HG03103 (cell line): ENCODE data around the gene RNF225.
A peak's percentile ranks its signal among the peaks of the same experiment; 100 is the strongest.
"Not testable (repeated sequence)": the region's sequence is repeated elsewhere in the genome, so short reads cannot be mapped to it uniquely, and the experiment has no call there.

Source experiments
- ATAC-seq: cut with Tn5 transposase; IDR thresholded peaks from one replicate; pipeline ENCODE4 v1.9.1; 2021; ENCODE audit warnings: low read depth; ENCODE audit not compliant: unreplicated experiment

RNF225 gene

GRCh38 chr19:58386576-58387337 lies 8.7 kb upstream of the RNF225 start, which contains the start of gene RPS5:
Gene RPS5 (plus strand): TSS chr19:58387269. CDS start chr19:58388138, 869 bp downstream.
- ATAC-seq = peak; percentile 82

GRCh38 chr19:58387338-58388174 lies 7.9 kb upstream of the RNF225 start:
- ATAC-seq = no peak

DNA sequence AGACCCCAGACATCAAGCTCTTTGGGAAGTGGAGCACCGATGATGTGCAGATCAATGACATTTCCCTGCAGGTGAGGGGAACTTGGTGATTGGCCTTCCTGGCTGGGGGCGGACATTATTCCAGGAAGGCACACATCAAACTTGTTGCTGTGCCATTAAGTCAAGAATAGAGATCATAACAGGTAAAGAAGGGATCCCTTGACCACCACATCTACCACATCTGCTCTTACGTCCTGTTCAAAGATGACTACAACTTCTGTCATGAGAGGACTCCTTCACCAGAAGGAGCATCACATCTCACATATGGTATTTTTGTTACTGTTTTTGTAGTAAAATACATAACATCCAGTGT lies 7.3 kb upstream of the RNF225 start:
- ATAC-seq = no peak

DNA sequence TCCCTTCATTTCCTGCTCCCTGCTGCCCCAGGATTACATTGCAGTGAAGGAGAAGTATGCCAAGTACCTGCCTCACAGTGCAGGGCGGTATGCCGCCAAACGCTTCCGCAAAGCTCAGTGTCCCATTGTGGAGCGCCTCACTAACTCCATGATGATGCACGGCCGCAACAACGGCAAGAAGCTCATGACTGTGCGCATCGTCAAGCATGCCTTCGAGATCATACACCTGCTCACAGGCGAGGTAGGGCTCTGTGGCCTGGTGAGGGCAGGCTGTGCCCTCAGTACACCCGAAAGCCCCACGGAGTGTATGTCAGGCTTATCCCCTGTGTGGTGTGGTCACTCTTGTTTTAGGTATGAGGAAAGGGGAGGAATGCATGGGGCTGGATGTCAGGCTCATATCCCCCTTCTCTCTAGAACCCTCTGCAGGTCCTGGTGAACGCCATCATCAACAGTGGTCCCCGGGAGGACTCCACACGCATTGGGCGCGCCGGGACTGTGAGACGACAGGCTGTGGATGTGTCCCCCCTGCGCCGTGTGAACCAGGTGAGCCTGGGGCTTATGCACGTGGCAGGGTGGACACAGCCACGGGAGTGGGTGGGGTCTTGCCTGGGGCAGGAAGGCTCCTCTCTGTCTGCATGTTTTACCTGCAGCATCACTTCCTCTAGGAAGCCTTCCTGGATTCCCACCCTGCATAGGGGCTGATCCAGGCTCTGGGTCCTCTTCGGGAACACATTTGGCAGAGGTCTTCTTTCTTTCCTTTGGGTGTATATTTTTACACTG lies 2.3 kb upstream of the RNF225 start:
- no peak for ATAC-seq

- ATAC-seq = no peak
These were observed 1.8 kb upstream of the RNF225 start for GRCh38 chr19:58393725-58394033.

DNA sequence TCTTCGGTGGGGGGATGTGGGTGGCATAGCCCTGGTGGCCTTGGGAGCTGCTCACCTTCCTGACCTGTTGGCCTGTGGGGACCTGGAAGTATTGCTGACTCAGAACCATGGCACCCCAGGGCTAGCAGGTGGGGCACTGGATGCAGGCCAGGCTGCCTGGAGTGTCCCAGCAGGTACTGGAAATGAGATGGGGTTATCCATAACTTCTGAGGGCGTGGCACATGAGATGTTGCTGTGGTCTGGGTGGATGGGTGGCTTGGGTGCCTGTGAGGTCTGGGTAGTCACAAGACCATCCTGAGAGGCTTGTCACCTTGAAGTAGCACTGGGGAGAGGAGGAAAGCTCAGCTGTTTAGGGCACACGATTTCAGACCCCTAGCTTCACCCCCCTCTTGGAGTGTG lies 636 bp upstream of the RNF225 start:
- ATAC-seq = no peak

- ATAC-seq = no peak
These were observed 647 bp downstream of the RNF225 start for GRCh38 chr19:58395979-58396627.

- no peak for ATAC-seq
These were observed 1.5 kb downstream of the RNF225 start for GRCh38 chr19:58396691-58397532.

DNA sequence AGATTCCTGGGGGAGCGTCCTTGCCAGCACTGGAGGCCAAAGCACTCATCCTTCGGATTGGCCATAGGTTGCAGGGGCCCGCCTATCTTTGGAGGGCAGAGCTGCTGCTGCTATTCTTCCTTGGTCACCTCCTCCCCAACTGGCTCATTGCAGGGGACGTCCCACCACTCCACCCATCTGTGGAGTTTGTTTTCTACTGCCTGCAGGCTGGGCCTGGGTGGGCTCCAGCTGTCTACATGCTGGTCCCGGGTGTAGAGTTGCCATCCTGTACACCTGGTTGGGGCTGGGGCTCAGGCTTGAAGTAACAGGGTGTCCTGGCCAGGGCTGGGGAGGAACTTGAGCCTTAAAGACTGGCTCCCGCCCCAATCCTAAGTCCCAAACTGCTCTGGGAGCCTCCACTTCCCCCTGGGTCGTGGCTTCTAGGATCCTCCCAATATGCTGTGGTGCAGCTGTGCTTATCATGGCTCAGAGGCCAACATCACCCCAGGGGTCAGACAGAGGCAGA lies 2.1 kb downstream of the RNF225 start:
- no peak for ATAC-seq

GRCh38 chr19:58398087-58398486 lies 2.6 kb downstream of the RNF225 start:
- ATAC-seq = no peak

DNA sequence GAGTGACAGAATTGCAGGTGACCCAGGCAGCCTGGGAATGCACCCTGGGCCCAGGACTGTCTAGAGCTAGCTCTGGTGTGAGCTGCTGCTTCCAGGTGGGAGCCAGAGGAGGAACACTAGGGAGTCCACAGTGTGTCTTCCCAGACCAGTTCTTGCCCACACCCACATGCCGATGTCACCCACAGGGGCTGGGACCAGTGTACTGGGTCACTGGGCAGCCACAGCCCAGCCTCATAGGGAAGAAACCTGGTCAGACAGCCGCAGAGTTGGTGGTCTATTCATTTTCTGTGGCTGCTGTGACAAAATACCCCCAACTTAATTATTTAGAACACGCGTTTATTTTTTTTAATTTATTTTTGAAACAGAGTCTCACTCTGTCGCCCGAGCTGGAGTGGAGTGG lies 3.1 kb downstream of the RNF225 start:
- ATAC-seq = no peak

GRCh38 chr19:58399903-58400302 lies 4.4 kb downstream of the RNF225 start:
- no peak for ATAC-seq

DNA sequence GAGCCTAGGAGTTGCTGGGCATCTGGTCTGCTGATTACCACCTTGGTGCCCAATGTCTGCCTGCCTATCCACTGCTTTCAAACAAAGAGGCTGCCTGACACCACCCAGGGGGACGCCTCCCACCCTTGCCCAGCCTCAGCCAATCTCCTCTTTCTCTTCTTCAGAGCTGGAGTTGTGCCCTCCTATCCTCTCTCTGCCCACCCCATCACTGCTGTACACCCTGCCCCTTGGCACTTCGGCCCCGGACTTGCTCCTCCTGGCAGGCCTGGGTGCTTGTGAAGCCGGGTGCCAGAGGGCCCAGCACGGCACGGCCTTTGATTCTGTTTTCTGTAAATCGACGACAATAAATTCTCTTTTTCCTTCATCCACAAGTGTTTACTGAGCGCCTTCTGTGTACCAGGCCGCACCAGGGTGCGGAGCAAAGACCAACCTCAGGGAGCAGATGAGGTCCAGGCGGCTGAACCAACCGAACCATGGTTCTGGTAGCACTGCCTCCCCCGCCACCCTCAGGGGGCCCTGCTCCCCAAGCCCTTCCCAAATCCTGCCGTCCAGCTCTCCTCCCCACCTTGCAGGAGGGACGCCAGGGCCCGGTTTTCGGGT lies 5.0 kb downstream of the RNF225 start:
- ATAC-seq = no peak

- peak; percentile 98 for ATAC-seq
These were observed 5.7 kb downstream of the RNF225 start for GRCh38 chr19:58400916-58401839.

DNA sequence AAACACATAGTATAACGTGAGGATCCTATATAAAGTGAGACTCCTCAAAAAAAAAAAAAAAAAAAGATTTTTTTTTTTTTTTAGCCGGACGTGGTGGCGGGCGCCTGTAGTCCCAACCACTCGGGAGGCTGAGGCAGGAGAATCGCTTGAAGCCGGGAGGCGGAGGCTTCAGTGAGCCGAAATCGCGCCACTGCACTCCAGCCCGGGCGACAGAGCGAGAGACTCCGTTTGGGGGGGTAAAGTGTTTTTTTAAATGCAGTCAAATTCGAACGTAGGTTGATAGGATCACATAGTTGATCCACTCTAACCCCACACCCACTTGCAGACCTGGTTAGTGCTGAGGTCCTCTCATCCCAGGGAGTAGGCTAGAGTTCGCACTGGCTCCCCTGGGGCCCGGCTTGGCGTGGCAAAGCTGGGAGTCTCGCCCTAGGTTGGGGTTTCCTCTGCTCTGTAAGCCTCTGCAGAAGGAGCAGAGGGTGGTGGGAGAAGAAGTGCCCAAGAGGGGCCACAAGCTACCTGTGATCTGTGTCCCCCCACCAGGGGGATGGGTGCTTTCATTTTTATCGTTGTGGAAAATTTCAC lies 6.5 kb downstream of the RNF225 start:
- no peak for ATAC-seq

GRCh38 chr19:58403920-58404478 lies 8.5 kb downstream of the RNF225 start:
- ATAC-seq = not testable (repeated sequence)

GRCh38 chr19:58406818-58407657 lies 11.6 kb downstream of the RNF225 start:
- no peak for ATAC-seq
